Measurements from ENCODE around the gene OR2T8. TPM values are rescaled to one million over a fixed set of nuclear protein-coding genes. Genes with fewer than 3 reads are reported as not detected.
A peak's percentile ranks its signal among the peaks of the same experiment; 100 is the strongest.

The OR2T8 gene
- not detected for total RNA-seq

GRCh38 chr1:247919952-247920351, at the start of gene OR2T8:
Gene OR2T8 (plus strand): TSS chr1:247920252. CDS start chr1:247921018, 766 bp downstream.
- no peak for ATAC-seq (replicated peaks in 1 of 2)
- H3K9me3 Mint-ChIP-seq = no peaks in the 10 kb centered on the region
- H3K4me1 Mint-ChIP-seq (ENCODE audit: low read depth) = no peaks in the 10 kb centered on the region
- H3K36me3 Mint-ChIP-seq (ENCODE audit: insufficient read depth in 2 of 2) = no peaks in the 10 kb centered on the region
- H3K27me3 Mint-ChIP-seq (ENCODE audit: low read depth) = peaks cover 9% of the 10 kb centered on the region
- no peak for DNase-seq
- H3K27ac Mint-ChIP-seq = no peak within 1 kb of the TSS
- H3K4me3 Mint-ChIP-seq = no peak within 1 kb of the TSS

- Mint-ChIP-seq H3K27ac (no peak overlapping the region), H3K27me3 (ENCODE audit: low read depth) (no peaks in the 10 kb centered on the region), H3K4me1 (ENCODE audit: low read depth) (no peaks in the 10 kb centered on the region), H3K9me3 (no peaks in the 10 kb centered on the region), H3K4me3 (no peak overlapping the region), H3K36me3 (ENCODE audit: insufficient read depth in 2 of 2) (no peaks in the 10 kb centered on the region)
- no peak for DNase-seq
- no peak for ATAC-seq (replicated peaks in 1 of 2)
These were observed 36.7 kb upstream of the OR2T8 start for GRCh38 chr1:247883346-247883745.

DNA sequence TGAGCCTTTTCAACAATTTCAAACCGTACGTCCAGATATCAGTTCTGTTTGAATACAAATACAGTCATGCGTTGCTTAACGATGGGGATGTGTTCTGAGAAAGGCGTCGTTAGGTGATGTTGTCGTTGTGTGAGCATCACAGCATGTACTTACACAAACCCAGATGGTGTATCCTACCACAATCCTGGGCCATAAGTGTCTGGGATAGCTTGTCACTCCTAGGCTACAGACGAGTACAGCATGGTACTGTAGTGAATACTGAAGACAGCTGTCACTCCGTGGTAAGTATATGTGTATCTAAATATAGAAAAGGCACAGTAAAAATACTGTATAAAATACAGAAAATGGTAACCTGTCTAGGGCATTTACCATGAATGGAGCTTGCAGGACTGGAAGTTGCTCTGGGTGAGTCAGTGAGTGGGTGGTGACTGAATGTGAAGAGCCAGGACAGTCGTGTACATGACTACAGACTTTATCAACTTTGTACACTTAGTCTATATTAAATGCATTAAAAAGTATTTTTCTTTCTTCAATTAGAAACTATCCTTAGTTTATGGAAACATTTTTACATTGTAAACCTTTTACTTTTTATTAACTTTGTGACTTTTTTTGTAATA, 35.1 kb upstream of the OR2T8 start:
- no peak overlapping the region for H3K4me3 Mint-ChIP-seq
- no peak for DNase-seq
- no peak overlapping the region for H3K27ac Mint-ChIP-seq
- no peaks in the 10 kb centered on the region for H3K4me1 Mint-ChIP-seq (ENCODE audit: low read depth)
- no peaks in the 10 kb centered on the region for H3K9me3 Mint-ChIP-seq
- no peaks in the 10 kb centered on the region for H3K36me3 Mint-ChIP-seq (ENCODE audit: insufficient read depth in 2 of 2)
- no peaks in the 10 kb centered on the region for H3K27me3 Mint-ChIP-seq (ENCODE audit: low read depth)
- ATAC-seq (replicated peaks in 1 of 2) = no peak

GRCh38 chr1:247895163-247895637, 24.9 kb upstream of the OR2T8 start, which contains the start of gene OR2W3:
Gene OR2W3 (plus strand): TSS chr1:247895587. CDS start chr1:247895587, 0 bp downstream.
- H3K36me3 Mint-ChIP-seq (ENCODE audit: insufficient read depth in 2 of 2) = peaks cover 0 to 2% of the 10 kb centered on the region in 2 donors
- ATAC-seq (replicated peaks in 1 of 2) = no peak
- H3K27me3 Mint-ChIP-seq (ENCODE audit: low read depth) = peaks cover 6% of the 10 kb centered on the region
- no peak within 1 kb of the TSS for H3K4me3 Mint-ChIP-seq
- DNase-seq = no peak
- peaks cover 2 to 4% of the 10 kb centered on the region in 2 donors for H3K9me3 Mint-ChIP-seq
- no peaks in the 10 kb centered on the region for H3K4me1 Mint-ChIP-seq (ENCODE audit: low read depth)
- H3K27ac Mint-ChIP-seq = no peak within 1 kb of the TSS

GRCh38 chr1:247895976-247896375, 24.1 kb upstream of the OR2T8 start:
- H3K27me3 Mint-ChIP-seq (ENCODE audit: low read depth) = peaks cover 6% of the 10 kb centered on the region
- H3K4me3 Mint-ChIP-seq = no peak overlapping the region
- ATAC-seq (replicated peaks in 1 of 2) (no peak), DNase-seq (no peak)
- no peak overlapping the region for H3K27ac Mint-ChIP-seq
- peaks cover 2 to 4% of the 10 kb centered on the region in 2 donors for H3K9me3 Mint-ChIP-seq
- no peaks in the 10 kb centered on the region for H3K4me1 Mint-ChIP-seq (ENCODE audit: low read depth)
- H3K36me3 Mint-ChIP-seq (ENCODE audit: insufficient read depth in 2 of 2) = peaks cover 0 to 2% of the 10 kb centered on the region in 2 donors

DNA sequence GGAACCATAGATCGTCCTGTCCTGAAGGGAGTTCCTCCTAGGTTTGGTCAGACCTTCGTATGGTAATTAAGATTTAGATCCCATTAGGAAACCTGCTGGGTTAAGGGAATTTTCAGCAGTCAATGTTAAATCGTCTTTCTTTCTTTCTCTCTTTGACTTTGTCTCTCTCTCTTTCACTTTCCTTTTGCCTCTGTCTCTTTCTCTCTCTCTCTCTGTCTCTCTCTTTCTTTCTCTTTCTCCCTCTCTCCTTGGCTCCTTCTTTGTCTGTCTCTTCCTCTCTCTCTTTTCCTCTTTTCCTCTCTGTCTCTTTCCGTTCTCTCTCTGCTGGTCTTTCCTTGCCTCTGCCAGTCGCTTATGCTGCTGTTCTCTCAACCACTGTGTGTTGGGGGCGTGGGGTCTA, 15.9 kb upstream of the OR2T8 start:
- peaks cover 6 to 12% of the 10 kb centered on the region in 2 donors for H3K9me3 Mint-ChIP-seq
- ATAC-seq (replicated peaks in 1 of 2) (no peak), DNase-seq (no peak)
- H3K27ac Mint-ChIP-seq = no peak overlapping the region
- H3K4me3 Mint-ChIP-seq = peak overlapping the region in 1 of 2 donors; percentile 12
- no peaks in the 10 kb centered on the region for H3K27me3 Mint-ChIP-seq (ENCODE audit: low read depth)
- peaks cover 27% of the 10 kb centered on the region for H3K4me1 Mint-ChIP-seq (ENCODE audit: low read depth)
- H3K36me3 Mint-ChIP-seq (ENCODE audit: insufficient read depth in 2 of 2) = peaks cover 5 to 8% of the 10 kb centered on the region in 2 donors

DNA sequence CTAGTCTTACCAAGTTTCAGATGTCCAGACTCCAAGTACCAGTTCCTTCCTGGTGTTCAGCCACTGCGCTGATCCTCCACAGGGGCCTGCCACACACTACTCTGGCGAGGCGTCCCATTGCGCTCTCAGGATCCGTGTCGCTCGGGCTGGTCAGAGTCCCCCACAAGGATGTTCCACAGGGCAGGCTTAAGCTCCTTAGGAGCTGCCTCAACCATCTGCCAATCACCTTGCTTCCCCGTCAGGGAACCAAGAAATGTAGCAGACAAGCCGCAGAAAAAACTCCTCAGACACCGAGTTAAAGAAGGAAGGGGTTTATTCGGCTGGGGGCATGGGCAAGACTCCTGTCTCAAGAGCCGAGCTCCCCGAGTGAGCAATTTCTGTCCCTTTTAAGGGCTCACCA, 14.9 kb upstream of the OR2T8 start:
- Mint-ChIP-seq H3K27ac (no peak overlapping the region), H3K36me3 (ENCODE audit: insufficient read depth in 2 of 2) (peaks cover 5 to 8% of the 10 kb centered on the region in 2 donors), H3K4me3 (no peak overlapping the region), H3K27me3 (ENCODE audit: low read depth) (no peaks in the 10 kb centered on the region), H3K9me3 (peaks cover 6 to 12% of the 10 kb centered on the region in 2 donors), H3K4me1 (ENCODE audit: low read depth) (peaks cover 27% of the 10 kb centered on the region)
- DNase-seq = no peak
- ATAC-seq (replicated peaks in 1 of 2) = no peak

DNA sequence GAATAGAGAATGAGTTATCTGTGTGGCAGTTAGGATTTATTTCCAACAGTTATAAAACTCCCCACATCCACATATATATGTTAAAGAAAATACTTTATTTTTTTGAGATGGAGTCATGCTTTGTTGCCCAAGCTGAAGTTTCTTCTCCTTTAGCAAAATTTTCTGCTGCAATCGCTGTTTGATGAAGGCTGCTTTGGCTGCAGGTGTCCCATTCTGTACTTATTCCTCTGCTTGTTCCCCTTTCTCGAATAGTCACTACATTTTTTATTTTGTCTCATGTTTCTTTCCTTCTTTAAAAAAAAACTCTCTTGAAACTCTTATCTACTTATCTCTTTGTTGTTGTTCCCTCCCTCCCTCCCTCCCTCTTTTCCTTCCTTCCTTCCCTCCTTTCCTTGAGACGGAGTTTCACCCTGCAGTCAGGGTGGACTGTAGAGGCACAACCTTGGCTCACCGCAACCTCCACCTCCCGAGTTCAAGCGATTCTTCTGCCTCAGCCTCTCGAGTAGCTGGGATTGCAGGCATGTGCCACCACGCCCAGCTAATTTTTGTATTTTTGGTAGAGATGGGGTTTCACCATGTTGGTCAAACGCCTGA, 14.0 kb upstream of the OR2T8 start:
- no peaks in the 10 kb centered on the region for H3K27me3 Mint-ChIP-seq (ENCODE audit: low read depth)
- no peak for ATAC-seq (replicated peaks in 1 of 2)
- peak overlapping the region; percentile 69 to 94 for H3K4me3 Mint-ChIP-seq
- peaks cover 27% of the 10 kb centered on the region for H3K4me1 Mint-ChIP-seq (ENCODE audit: low read depth)
- peak overlapping the region; percentile 95 for H3K27ac Mint-ChIP-seq
- H3K36me3 Mint-ChIP-seq (ENCODE audit: insufficient read depth in 2 of 2) = peaks cover 5 to 8% of the 10 kb centered on the region in 2 donors
- H3K9me3 Mint-ChIP-seq = peaks cover 6 to 12% of the 10 kb centered on the region in 2 donors
- DNase-seq = no peak

DNA sequence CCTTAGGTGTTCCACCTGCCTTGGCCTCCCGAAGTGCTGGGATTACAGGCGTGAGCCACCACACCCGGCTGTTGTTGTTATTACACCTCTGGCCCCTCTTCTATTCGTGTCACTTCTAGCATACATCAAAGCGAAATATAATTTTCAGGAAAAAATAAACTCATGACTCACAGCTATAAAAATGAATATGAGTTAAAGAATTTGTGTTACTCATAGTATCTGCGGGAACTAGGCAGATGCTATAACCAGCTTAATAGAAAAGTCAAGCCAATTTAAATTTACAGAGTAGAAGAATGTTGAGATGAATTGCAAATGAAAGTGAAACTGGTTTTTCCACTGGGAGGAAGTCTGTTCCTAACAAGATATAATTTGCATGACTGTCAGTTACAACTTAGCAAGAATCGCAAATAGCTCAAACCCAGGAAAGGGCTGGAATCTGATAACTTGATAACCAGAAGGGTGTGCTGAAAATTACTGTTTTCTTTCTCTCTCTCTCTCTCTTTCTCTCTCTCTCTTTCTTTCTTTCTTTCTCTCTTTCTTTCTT, 13.5 kb upstream of the OR2T8 start:
- peak overlapping the region; percentile 69 to 94 for H3K4me3 Mint-ChIP-seq
- peaks cover 5 to 8% of the 10 kb centered on the region in 2 donors for H3K36me3 Mint-ChIP-seq (ENCODE audit: insufficient read depth in 2 of 2)
- H3K27me3 Mint-ChIP-seq (ENCODE audit: low read depth) = no peaks in the 10 kb centered on the region
- peak; percentile 19 to 25 for DNase-seq
- peak; percentile 88 to 98 for ATAC-seq (replicated peaks in 1 of 2)
- peaks cover 6 to 12% of the 10 kb centered on the region in 2 donors for H3K9me3 Mint-ChIP-seq
- peaks cover 27% of the 10 kb centered on the region for H3K4me1 Mint-ChIP-seq (ENCODE audit: low read depth)
- H3K27ac Mint-ChIP-seq = peak overlapping the region; percentile 95

DNA sequence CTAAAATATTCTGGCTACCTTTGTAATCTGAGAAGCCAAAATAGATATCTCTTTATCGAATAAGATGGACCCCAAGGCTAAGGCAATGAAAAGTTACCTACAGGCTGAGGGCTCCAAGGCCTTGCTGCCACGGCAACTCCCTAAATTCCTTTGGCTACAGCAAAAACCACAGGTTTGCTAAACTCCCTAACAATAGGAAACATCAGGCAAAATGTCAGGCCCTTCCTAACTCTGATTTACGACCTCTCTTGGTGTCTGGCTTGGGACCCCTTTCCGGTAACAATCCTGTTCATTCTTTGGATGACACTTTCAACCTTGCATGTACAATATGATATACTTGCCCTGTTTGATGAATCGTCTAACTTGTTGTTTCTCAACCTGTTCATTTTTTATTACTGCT, 11.3 kb upstream of the OR2T8 start:
- Mint-ChIP-seq H3K4me3 (no peak overlapping the region), H3K27me3 (ENCODE audit: low read depth) (no peaks in the 10 kb centered on the region), H3K4me1 (ENCODE audit: low read depth) (peaks cover 27% of the 10 kb centered on the region), H3K27ac (peak overlapping the region; percentile 8), H3K9me3 (peaks cover 6 to 12% of the 10 kb centered on the region in 2 donors), H3K36me3 (ENCODE audit: insufficient read depth in 2 of 2) (peaks cover 5 to 8% of the 10 kb centered on the region in 2 donors)
- no peak for ATAC-seq (replicated peaks in 1 of 2)
- DNase-seq = no peak

- Mint-ChIP-seq H3K27ac (no peak overlapping the region), H3K4me1 (ENCODE audit: low read depth) (no peaks in the 10 kb centered on the region), H3K27me3 (ENCODE audit: low read depth) (peaks cover 9% of the 10 kb centered on the region), H3K4me3 (no peak overlapping the region), H3K9me3 (peaks cover 0 to 3% of the 10 kb centered on the region in 2 donors), H3K36me3 (ENCODE audit: insufficient read depth in 2 of 2) (peaks cover 0 to 2% of the 10 kb centered on the region in 2 donors)
- DNase-seq = no peak
- ATAC-seq (replicated peaks in 1 of 2) = no peak
These were observed 6.3 kb upstream of the OR2T8 start for GRCh38 chr1:247913786-247914185.

DNA sequence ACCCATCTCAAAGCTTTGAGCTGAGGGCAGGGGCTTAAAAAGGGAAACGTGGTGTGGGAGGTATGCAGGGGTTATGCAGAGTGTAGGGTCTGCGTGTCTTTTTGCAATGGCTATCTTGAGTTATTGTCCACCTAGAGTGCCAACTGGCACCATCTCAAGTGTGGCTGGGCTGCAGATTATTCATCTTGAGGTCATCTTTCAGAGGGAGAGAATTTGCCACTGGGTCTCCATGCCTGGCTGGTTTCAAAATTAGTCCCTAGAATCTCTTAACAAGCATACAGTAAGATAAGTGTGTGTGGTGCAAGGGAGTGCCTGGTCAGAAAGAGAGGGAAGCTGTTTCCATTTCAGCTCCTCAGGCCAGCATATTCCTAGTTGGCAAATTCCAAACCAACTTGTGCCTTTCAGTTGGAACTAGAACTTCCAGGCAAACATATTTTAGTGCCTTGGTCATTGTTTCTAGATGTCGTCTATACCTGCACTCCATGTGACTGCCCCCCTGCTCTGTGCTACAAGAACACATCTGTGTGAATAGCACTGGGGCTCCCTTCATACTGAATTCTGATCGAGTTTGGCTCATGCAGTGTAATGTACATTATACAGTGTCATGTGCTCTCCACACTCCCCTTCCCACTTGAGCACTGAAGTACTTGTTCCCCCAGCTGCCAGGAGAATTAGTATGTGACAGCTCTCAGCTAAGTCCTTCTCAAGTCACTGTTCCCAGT, 5.0 kb upstream of the OR2T8 start:
- H3K4me3 Mint-ChIP-seq = no peak overlapping the region
- no peaks in the 10 kb centered on the region for H3K9me3 Mint-ChIP-seq
- H3K4me1 Mint-ChIP-seq (ENCODE audit: low read depth) = no peaks in the 10 kb centered on the region
- ATAC-seq (replicated peaks in 1 of 2) (no peak), DNase-seq (no peak)
- H3K27ac Mint-ChIP-seq = no peak overlapping the region
- H3K36me3 Mint-ChIP-seq (ENCODE audit: insufficient read depth in 2 of 2) = no peaks in the 10 kb centered on the region
- peaks cover 9% of the 10 kb centered on the region for H3K27me3 Mint-ChIP-seq (ENCODE audit: low read depth)

DNA sequence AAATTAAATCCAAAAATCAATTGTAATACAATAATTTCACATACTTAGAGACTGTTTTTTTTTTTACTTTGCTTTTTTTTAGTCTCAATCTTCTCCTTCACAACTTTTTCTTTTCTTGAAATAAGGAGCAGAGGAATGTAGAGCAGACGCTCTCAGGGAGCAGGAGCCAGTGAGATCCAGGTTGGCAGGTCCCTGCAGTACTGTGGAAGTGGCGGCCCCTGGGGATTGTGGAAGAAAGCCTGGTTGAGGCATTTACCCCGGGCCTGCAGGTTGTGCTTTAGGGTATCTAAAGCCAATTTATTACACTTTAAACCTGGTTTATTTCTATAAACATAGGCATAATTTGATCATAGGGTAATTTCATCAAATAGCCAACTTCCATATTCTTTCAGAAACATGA, 3.9 kb downstream of the OR2T8 start:
- no peak overlapping the region for H3K27ac Mint-ChIP-seq
- H3K27me3 Mint-ChIP-seq (ENCODE audit: low read depth) = no peaks in the 10 kb centered on the region
- DNase-seq = no peak
- no peak for ATAC-seq (replicated peaks in 1 of 2)
- H3K4me3 Mint-ChIP-seq = no peak overlapping the region
- no peaks in the 10 kb centered on the region for H3K4me1 Mint-ChIP-seq (ENCODE audit: low read depth)
- no peaks in the 10 kb centered on the region for H3K36me3 Mint-ChIP-seq (ENCODE audit: insufficient read depth in 2 of 2)
- H3K9me3 Mint-ChIP-seq = no peaks in the 10 kb centered on the region
